Measurements from ENCODE around the gene NCOA3.
A peak's percentile ranks its signal among the peaks of the same experiment; 100 is the strongest.
"Not testable (repeated sequence)": the region's sequence is repeated elsewhere in the genome, so short reads cannot be mapped to it uniquely, and the experiment has no call there.

NCOA3 gene

DNA sequence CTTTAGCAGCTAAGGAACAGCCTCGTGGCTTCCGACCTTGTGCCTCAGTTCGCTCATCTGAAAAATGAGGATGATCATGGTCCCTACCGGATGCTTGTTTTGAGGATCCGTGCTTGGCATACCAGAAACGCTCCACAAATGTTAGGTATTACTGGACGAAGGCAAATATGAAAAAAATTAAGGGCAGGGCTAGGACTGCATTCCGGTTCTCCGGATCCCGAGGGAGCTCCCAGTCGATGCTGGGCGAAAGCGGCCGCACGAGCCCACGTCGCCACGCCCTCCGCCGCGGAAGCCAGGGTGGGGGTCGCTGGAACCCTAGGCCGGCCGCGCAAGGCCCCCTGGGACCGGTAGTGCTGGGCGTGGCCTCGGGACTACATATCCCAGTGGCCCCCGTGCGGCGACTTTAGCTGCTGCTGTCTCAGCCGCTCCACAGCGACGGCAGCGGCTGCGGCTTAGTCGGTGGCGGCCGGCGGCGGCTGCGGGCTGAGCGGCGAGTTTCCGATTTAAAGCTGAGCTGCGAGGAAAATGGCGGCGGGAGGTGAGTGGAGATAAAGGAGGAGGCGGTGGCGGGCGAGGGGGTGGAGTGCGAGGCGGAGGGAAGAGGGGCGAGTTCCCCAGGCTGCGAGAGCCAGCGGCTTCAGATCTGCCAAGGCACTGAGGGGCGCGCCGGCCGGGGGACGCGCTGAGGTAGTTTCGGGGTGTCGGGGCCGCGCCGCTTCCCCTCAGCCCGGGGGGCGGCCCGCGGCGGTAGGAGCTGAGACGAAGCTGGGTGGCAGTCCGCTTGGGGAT is at the start of gene NCOA3:
NCOA3 (plus strand) TSS at position 406 of the 789 bp plus-strand sequence. CDS start 120,361 bp downstream, outside the sequence.
- peak; percentile 91 for DNase-seq

DNA sequence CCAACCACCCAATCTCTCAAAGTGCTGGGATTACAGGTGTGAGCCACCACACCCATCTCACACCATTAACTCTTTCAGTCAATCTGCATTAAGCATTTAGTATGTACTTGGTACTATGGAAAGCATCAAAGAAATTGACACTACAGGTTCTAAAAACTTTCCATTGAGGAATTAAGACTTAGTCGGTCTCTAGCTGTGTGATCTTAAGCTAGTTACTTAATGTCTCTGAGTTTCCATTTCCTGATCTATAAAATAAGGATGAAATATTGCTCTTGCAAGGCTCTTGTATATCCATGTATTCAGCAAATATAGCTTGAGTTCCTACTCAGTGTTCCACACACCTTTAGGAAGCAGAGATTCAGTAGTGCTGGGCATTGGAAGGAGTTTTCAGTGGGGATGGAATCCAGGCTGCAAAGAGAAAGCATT is 48.9 kb upstream of the NCOA3 start:
- no peak for DNase-seq

DNA sequence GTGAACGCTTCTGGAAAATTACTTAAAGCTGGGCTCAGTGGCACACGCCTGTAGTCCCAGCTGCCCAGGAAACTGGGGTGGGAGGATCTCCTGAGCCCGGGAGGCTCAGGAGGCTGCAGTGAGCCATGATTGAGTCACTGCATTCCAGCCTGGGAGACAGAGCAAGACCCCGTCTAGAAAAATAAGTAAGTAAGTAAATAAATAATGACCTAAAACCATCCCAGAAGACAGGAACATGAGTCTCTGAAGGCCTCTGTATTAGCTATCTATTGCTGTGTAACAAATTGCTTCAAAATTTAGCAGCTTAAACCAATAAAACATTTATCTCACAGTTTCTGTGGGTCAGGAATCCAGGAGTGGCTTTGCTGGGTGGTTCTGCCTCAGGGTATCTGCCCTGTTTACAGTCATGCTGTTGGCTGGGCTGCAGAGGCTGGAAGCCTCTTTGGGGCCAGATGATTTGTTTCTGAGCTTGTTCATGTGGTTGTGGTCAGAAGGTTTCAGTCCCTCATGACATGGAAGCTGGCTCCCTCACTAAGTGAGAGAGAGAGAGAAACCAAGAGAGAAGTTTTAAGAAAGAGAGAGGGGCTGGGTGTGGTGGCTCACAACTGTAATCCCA is 48.4 kb upstream of the NCOA3 start:
- no peak for DNase-seq

DNA sequence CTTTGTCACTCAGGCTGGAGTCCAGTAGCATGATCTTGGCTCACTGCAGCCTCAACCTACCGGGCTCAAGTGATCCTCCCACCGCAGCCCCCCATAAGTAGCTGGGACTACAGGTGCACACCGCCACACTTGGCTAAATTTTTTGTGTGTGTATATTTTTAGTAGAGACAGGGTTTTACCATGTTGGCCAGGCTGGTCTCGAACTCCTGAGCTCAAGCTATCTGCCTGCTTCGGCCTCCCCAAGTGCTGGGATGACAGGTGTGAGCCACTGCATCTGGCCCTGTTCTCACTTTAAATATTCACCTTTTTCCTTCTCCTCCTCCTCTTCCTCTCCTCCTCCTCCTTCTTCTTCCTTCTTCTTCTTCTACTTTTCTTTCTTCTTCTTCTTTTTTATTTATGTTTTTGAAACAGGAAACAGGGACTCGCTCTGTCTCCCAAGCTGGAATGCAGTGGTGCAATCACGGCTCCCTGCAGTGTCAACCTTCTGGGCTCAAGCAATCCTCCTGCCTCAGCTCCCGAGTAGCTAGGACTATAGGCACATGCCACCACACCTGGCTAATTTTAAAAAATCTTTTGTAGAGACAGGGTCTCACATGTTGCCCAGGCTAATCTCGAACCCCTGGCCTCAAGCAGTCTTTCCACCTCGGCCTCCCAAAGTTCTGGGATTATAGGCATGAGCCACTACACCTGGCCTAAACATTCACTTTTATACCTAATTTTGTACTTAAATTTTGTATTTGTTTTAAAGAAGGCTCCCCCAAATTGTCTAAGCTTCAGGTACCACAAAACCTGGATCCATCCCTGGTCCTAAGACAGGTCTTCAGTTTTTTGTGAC is 47.2 kb upstream of the NCOA3 start:
- no peak for DNase-seq

DNA sequence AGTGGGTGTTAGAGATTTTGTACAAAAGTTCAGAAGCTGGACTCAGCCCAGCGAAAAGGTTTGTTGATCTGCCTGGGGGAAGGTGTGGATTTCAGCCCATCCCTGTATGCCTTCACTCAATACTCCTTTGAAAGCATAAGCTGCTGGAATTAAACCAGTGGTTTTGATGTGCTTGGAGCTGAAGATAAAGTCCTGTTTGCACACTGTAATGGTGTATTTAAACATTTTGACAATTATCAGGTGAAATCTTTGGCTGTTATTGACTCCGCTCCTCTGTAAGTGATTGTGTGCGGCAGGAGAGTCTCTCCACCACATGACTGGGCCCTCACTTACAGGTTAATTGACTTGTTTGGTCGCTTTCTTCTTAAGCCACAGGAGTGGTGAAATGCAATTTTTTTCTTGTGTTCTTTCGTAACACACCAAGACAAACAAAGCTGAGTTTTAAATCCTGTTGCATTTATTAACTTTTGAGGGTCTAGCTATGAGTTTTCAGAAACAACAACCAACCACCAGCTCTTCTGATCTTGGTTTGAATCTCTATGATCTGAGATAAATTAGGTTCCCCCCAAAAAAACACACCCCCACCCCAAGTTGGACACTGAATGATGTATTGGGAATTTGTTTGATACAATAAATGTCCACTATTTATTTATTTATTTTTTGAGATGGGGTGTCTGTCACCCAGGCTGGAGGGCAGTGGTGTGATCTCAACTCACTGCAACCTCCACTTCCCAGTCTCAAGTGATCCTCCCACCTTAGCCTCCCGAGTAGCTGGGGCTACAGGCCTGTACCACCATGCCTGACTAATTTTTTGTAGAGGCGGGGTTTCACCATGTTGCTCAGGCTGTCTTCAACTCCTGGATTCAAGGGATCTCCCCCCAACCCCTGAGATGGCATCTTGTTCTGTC is 46.3 kb upstream of the NCOA3 start:
- DNase-seq, result no peak

DNA sequence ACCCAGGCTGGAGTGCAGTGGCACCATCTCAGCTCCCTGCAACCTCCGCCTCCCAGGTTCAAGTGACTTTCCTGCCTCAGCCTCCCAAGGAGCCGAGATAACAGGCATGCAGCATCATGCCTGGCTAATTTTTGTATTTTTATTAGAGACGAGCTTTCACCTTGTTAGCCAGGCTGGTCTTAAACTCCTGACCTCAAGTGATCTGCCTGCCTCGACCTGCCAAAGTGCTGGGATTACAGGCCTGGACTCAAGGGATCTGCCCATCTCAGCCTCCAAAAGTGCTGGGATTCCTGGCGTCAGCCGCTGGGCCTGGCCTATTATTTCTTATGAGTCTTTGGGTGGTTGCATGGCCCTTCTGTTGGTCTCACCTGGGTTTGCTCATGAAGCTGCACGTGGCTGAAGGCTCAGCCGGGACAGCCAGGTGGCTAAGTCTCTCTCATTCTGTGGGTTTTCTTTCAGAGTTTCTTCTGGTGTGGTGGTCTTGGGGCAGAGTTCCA is 45.6 kb upstream of the NCOA3 start:
- DNase-seq, result no peak

DNA sequence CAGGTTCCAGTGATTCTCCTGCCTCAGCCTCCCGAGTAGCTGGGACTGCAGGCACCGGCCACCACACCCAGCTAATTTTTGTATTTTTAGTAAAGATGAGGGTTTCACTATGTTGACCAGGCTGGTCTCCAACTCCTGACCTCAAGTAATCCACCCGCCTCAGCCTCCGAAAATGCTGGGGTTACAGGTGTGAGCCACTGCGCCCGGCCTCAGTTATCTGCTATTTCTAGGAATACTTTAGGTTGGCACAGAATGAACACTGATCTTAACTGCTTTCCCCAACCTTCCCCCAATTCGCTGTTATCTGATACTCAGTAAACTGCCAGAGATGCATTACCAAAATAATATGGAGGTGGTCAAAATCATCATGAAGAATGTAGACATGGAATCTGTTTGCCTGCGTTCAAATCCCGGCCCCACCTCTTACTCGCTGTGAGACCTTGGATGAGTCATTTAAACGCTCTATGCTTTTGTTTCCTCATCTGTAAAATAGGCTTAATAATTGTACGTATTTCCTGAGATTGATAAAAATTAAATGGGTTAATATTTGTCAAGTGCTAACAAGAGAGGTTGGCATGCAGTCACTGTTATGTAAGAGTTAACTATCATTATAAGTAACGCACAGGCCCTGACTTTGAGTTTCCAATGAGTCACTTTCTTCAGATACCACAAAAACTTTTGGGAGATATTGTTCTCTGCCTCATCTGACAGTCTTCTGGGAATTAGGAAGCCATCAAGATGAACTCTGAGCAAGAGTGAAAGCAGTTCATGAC is 44.5 kb upstream of the NCOA3 start:
- DNase-seq, result no peak

DNA sequence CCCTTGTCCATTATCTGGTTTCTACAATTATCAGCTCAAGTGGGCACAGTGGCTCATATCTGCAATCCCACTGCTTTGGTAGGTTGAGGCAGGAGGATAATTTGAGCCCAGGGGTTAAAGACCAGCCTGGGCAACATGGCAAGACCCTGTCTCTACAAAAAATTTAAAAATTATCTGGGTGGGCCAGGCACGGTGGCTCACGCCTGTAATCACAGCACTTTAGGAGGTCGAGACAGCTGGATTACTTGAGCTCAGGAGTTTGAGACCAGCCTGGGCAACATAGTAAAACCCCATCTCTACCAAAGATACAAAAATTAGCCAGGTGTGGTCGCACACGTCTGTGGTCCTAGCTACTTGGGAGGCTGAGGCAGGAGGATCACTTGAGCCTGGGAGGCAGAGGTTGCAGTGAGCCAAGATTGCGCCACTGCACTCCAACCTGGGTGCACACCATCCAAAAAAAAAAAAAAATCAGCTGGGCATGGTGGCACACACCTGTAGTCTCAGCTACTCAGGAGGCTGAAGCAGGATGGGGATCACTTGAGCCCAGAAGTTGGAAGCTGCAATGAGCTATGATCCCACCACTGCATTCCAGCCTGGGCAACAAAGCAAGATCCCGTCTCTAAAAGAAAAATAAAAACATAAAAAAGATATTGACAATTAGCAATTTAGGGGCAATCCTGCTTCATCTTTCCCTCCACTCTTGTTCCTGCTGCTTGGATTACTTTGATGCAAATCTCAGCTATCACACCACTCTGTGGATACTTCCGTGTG is 43.2 kb upstream of the NCOA3 start:
- not testable (repeated sequence) for DNase-seq

DNA sequence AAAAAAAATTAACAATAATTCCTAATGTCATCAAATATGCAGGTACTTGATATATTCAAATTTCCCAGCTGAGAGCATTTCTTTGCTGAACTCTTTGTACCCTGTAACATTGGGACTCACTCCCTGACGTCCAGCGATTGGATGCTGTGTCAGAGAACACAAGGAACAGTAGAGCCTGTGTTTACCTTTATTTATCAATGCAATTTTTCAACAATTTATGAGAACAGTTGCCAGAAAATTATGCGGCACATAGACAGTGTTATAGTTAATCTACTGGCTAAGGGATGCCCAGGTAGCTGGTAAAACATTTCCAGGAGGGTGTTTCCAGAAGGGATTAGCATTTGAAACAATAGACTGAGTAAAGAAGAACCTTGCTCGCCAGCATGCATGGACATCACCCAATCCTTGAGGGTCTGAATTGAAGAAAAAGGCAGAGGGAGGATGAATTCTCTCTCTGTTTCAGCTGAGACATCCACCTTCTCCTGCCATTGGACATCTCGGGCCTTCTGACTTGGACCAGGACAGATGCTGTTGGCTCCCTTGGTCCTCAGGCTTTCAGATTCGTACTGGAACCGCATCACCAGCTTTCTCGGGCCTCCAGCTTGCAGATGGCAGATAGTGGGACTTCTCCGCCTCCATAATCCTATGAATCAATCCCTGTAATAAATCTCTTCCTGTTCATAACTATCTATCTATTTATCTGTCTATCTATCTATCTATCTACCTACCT is 42.2 kb upstream of the NCOA3 start:
- no peak for DNase-seq

DNA sequence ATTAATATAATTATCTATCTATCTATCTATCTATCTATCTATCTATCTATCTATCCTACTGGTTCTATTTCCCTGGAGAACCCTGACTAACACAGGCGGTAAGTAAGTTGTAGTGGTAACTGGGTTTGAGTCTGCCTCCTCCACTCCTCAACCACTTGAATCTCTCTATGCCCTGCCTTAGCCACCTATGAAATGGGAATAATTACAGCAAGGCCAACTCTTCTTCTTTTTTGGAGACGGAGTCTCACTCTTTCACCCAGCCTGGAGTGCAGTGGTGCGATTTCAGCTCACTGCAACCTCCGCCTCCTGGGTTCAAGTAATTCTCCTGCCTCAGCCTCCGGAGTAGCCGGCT is 41.0 kb upstream of the NCOA3 start:
- DNase-seq, result not testable (repeated sequence)

DNA sequence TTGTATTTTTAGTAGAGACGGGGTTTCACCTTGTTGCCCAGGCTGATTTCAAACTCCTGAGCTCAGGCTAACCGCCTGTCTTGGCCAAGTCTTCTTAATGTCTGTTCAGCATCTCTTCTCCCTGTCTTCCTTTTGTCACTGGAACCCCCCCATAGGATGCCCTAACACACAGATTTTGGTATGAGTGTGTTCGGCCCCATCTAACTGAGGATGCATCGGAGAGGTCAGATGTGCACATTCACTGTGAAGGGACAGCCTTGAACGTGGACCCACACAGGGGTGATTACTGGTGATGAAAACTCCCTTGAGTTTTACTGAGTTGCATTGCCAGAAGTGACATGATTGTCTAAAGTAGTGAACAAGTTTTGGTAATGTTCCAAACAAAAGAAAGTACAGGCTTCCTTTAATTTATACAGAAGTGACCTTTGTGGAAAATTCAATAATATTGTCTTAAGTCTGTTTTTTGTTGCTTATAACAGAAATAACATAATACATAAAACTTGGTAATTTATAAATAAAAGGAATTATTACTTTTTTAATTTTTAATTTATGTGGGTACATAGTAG is 40.5 kb upstream of the NCOA3 start:
- no peak for DNase-seq

DNA sequence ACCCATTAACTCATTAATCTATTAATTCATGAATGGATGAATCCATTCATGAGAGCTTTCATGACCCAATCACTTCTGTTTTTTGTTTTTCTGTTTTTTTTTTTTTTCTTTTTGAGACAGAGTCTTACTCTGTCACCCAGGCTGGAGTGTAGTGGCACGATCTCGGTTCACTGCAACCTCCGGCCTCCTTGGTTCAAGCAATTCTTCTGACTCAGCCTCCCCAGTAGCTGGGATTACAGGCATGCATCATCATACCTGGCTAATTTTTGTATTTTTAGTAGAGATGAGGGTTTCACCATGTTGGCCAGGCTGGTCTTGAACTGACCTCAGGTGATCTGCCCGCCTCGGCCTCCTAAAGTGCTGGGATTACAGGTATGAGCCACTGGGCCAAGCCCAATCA is 39.8 kb upstream of the NCOA3 start:
- DNase-seq, result not testable (repeated sequence)

DNA sequence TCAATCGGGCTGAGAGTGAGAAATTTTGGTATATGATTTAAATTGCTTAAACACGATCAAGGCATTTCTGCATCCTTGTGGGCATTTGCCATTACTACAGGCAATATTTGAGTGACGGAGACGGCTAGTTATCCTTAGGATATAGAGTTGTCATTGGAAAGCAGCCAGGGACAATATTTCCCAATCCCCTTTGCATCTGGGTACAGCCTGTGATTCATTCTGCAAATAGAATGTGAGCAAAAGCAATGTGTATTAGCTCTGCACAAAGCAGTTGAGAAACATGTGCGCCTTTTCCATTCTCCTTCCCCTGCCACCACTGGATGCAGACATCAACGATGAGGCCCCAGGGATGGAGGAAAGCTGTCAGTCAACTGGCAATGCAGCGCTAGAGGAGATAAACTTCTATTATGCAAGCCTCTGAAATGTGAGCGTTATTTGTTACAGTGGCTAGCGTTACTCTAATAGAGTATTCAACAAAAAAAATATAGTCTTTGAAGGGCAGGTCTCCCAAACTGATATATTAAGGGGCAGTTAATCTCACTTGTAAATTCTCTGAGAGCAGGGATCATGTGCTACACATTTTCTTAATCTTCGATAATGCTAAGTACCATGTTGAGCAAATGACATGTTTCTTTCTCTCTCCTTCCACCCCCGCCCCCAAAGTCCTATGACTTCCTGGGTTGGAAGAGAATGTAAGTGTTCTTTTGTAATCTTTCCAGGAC is 37.1 kb upstream of the NCOA3 start:
- DNase-seq, result no peak

DNA sequence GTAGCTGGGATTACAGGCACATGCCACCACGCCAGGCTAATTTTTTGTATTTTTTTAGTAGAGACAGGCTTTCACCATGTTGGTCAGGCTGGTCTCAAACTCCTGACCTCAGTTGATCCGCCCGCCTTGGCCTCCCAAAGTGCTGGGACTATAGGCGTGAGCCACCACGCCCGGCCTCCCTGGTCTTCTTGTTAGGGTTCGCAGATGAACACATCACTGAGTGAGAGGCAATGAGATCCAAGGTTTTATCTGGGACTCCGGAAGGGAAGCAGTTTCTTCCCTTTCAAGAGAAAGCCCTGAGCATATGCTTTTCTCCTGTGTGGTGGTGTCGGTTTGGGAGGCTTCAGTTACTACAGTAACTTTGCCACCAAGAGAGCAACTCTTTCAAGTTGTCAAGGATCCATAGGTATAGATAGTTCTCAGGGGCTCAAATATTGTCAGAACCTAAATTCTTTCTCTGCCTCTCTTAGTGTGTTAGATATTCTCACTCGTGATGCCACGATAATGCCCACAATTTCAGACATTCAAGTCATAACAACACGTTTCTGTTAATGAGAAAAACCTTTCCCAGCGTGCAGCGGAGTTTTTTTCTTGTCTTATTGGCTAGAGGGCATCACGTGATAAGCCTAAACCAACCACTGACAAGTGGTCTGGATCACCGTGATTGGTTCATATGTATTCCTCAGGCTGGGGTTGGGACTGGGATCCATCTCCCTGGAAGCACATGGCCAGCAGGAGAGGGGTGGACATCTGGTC is 36.2 kb upstream of the NCOA3 start:
- no peak for DNase-seq

DNA sequence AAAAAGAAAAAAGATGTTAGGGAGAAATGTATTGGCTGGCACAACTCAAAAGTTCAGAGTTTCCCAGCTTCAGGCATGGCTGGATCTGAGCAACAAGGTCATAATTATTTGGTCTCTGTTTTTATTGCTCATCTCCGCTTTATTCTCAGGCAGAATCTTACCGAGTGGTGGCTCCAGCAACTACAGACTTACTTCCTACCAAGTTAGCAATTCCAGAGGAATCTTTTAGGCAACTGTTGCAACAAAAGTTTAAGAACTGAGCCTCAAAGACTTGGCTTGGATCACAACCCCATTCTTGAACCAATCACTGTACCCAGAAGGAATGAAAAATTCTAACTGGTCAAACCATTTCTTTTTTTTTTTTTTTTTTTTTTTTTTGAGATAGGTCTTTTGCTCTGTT is 35.5 kb upstream of the NCOA3 start:
- DNase-seq, result no peak

DNA sequence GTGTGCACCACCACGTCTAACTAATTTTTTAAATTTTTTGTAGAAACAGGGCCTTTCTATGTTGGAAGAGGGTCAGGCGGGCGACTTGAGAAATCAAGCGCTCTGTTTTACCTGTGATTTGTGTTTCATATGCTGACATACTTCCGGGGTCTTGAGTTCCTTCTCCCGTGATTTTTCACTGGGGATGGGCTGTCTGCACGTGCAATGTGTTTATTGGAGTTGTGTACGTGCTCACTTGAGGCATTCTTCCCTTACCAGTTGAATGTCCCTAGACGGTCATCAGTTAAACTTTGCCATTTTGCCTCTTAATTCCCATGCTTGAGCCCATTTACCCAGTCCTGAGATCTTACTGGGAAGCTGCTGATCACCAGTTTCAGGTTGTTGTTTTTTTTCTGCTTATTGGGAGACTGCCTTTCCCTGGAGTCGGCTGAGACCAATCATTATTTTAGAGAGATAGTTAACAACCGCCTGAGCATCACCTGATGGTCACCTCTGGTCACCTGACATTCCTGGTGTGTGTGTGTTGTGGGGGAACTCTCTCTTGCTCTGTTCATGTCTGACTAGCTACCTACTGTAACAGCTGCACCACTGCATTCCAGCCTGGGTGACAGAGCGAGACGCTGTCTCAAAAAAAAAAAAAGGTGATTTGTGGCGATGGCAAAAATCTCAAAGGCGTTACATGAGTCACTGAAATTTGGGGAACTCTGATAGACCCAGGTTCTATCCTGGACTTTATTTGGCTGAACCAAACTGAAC is 34.8 kb upstream of the NCOA3 start:
- DNase-seq, result no peak

DNA sequence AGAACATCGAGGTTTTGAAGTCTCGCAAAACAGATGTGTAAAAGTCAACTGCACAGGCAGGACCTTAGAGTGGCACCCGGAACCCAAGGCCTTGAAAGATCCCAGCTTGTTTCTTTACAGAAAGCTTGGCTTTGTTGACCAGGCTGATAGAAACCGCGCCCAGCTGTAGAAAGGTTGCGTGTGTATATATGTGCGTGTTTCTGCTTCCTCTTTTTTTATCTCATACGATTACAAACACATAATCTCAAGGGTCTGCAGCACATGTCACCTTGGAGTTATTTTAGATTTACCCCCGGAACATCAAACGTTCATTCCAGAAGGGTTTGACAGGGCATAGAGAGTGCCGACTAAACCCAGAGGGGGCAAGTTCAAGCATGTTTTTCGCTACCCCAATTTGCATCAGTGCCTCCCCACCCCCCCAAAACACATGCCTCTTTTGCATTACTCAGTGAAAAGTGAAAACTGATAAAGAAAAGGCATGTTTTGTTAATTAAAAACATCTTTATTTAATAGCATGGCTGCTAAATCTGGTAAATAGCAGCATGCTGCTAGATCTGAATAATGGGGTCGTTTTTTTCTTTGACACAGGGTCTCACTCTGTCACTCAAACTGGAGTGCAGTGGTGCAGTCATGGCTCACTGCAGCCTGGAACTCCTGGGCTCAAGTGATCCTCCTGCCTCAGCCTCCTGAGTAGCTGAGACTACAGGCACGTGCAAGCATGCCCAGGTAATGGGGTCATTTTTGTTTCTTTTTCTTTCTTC is 33.2 kb upstream of the NCOA3 start:
- no peak for DNase-seq
